Keratinocyte (primary cell): ENCODE measurements around the gene BAG1.

ENCODE experiments used
- CTCF ChIP-seq, 3 experiments: IDR thresholded peaks in 1 of 3; conservative IDR thresholded peaks in 1 of 3; optimal IDR thresholded peaks in 1 of 3; 2 replicates in 2 of 3; 3 replicates in 1 of 3; pipeline versions ENCODE3 to v1.5.1; 2011; ENCODE audit warnings: low read length in 3 of 3, mild to moderate bottlenecking in 3 of 3, moderate library complexity in 2 of 3, control low read depth in 1 of 3, inconsistent platforms in 1 of 3; ENCODE audit not compliant: insufficient read depth in 2 of 3; ENCODE audit errors: extremely low read depth in 1 of 3
- EZH2 ChIP-seq: IDR thresholded peaks from one replicate; pipeline ENCODE4 v1.6.1; 2012; ENCODE audit warnings: inconsistent platforms, mild to moderate bottlenecking, low read length, moderate library complexity

- TF ChIP-seq CTCF (optimal IDR thresholded peaks at IDR 0.05 in 1 of 3, IDR thresholded peaks at IDR 0.05 in 1 of 3, conservative IDR thresholded peaks at IDR 0.05 in 1 of 3; ENCODE audit: extremely low read depth in 1 of 3, insufficient read depth in 2 of 3, low read length in 3 of 3), result no peak
- TF ChIP-seq EZH2, result no peak
Measured at GRCh38 chr9:33255014-33255413, 9.5 kb downstream of the BAG1 start.
